ENCODE measurements around the gene RNF5.

Gene RNF5

GRCh38 chr6:32220021-32220420 is 41.8 kb downstream of the RNF5 start:
- no peaks in the 10 kb centered on the region for H3K36me3 Mint-ChIP-seq (ENCODE audit: low read depth)
- H3K27me3 Mint-ChIP-seq (ENCODE audit: low read depth): peaks cover 9% of the 10 kb centered on the region
- H3K4me1 Mint-ChIP-seq: no peaks in the 10 kb centered on the region
- TF ChIP-seq CTCF (IDR thresholded peaks at IDR 0.05; ENCODE audit: unreplicated experiment in 3 of 3): no peak
- H3K4me3 Mint-ChIP-seq: no peak overlapping the region
- no peak overlapping the region for H3K27ac Mint-ChIP-seq
- H3K9me3 Mint-ChIP-seq: no peaks in the 10 kb centered on the region

- H3K9me3 Mint-ChIP-seq: no peaks in the 10 kb centered on the region
- H3K27ac Mint-ChIP-seq: no peak overlapping the region
- no peak overlapping the region for H3K4me3 Mint-ChIP-seq
- TF ChIP-seq CTCF (IDR thresholded peaks at IDR 0.05; ENCODE audit: unreplicated experiment in 3 of 3): no peak
- no peaks in the 10 kb centered on the region for H3K36me3 Mint-ChIP-seq (ENCODE audit: low read depth)
- H3K27me3 Mint-ChIP-seq (ENCODE audit: low read depth): peaks cover 9% of the 10 kb centered on the region
- H3K4me1 Mint-ChIP-seq: no peaks in the 10 kb centered on the region
Measured at GRCh38 chr6:32222333-32223230, 44.4 kb downstream of the RNF5 start.

GRCh38 chr6:32223258-32224235 is 45.3 kb downstream of the RNF5 start, which contains the start of gene NOTCH4:
Gene NOTCH4, minus strand, starts transcription at chr6:32224067. Its CDS starts 139 bp downstream, at chr6:32223928.
- Mint-ChIP-seq H3K4me1 (no peaks in the 10 kb centered on the region), H3K27me3 (ENCODE audit: low read depth) (peaks cover 9% of the 10 kb centered on the region), H3K36me3 (ENCODE audit: low read depth) (no peaks in the 10 kb centered on the region), H3K4me3 (no peak within 1 kb of the TSS), H3K27ac (no peak within 1 kb of the TSS), H3K9me3 (no peaks in the 10 kb centered on the region)
- TF ChIP-seq CTCF (IDR thresholded peaks at IDR 0.05; ENCODE audit: unreplicated experiment in 3 of 3): no peak

- Mint-ChIP-seq H3K9me3 (no peaks in the 10 kb centered on the region), H3K27ac (no peak overlapping the region), H3K4me3 (no peak overlapping the region), H3K36me3 (ENCODE audit: low read depth) (no peaks in the 10 kb centered on the region), H3K27me3 (ENCODE audit: low read depth) (peaks cover 9% of the 10 kb centered on the region), H3K4me1 (no peaks in the 10 kb centered on the region)
- TF ChIP-seq CTCF (IDR thresholded peaks at IDR 0.05; ENCODE audit: unreplicated experiment in 3 of 3): no peak
Measured at GRCh38 chr6:32224696-32225095, 46.5 kb downstream of the RNF5 start.

DNA sequence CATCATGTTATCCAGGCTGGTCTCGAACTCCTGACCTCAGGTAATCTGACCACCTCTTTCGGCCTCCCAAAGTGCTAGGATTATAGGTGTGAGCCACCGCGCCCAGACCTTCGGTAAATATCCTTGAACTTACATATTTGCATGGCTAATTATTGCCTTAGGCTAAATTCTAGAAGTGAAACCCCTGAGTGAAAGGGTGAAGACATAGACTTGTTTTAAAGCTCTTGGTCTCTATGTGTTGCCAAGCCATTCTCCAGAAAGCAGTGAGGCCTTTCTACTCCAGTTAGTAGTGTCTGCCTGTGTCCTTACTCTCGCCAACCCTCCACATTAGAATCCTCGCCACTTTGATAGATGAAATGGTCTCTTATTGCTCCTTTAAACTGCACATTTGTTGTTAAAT is 48.2 kb downstream of the RNF5 start:
- no peak for TF ChIP-seq CTCF (IDR thresholded peaks at IDR 0.05; ENCODE audit: unreplicated experiment in 3 of 3)
- no peaks in the 10 kb centered on the region for H3K9me3 Mint-ChIP-seq
- H3K27ac Mint-ChIP-seq: no peak overlapping the region
- H3K27me3 Mint-ChIP-seq (ENCODE audit: low read depth): peaks cover 9% of the 10 kb centered on the region
- no peaks in the 10 kb centered on the region for H3K4me1 Mint-ChIP-seq
- H3K4me3 Mint-ChIP-seq: no peak overlapping the region
- no peaks in the 10 kb centered on the region for H3K36me3 Mint-ChIP-seq (ENCODE audit: low read depth)

All from nephron (organoid).